ENCODE data around the gene CEND1. TPM values are rescaled to one million over a fixed set of nuclear protein-coding genes. Genes with fewer than 3 reads are reported as not detected.
A peak's percentile ranks its signal among the peaks of the same experiment; 100 is the strongest.

The CEND1 gene
- total RNA-seq, 1 donor from 2014 or later: 0.27 TPM

DNA sequence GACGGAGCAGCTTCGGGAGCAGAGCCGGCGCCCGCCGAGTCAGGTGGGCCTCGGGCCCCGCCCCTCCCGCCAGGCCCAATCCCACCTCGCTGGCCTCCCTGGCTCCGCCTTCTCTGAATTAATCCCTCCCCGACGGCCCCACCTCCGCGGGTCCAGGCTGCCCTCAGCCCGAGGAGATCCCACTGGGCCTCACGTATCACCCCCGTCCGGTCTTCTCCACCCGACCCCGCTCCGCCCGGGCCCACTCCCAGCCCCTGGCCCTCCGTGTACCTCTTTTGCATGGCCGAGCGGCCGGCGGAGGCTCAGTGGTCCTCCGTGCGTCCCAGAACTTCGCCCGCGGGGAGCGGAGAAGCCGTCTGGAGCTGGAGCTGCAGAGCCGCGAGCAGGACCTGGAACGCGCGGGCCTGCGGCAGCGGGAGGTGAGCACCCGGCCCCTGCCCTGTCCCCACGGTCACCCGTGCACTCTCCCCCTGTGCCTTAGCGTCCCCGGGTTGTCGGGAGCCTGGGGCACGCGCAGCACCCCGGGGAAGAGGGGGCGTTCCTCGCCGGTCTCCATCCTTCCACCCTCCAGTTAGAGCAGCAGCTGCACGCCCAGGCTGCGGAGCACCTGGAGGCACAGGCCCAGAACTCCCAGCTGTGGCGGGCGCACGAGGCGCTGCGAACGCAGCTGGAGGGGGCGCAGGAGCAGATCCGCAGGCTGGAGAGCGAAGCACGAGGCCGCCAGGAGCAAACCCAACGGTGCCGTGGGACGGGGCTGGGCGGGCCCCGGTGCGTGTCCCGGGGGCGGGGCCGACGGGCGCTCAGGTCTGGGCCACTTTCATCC lies 40.6 kb upstream of the CEND1 start:
- peak; percentile 65 for ATAC-seq (ENCODE audit: low read depth)
- ChIA-PET CTCF (no interaction called here), POLR2A (interaction anchor here (1.0 to 8.3 kb wide), 7 partner anchors 10 to 22 kb away, joined by 3 to 104 read pairs (median 4); partner anchors contain the start of genes PNPLA2, POLR2L, RPLP2 and TSPAN4)
- TF ChIP-seq, protein P1, sequence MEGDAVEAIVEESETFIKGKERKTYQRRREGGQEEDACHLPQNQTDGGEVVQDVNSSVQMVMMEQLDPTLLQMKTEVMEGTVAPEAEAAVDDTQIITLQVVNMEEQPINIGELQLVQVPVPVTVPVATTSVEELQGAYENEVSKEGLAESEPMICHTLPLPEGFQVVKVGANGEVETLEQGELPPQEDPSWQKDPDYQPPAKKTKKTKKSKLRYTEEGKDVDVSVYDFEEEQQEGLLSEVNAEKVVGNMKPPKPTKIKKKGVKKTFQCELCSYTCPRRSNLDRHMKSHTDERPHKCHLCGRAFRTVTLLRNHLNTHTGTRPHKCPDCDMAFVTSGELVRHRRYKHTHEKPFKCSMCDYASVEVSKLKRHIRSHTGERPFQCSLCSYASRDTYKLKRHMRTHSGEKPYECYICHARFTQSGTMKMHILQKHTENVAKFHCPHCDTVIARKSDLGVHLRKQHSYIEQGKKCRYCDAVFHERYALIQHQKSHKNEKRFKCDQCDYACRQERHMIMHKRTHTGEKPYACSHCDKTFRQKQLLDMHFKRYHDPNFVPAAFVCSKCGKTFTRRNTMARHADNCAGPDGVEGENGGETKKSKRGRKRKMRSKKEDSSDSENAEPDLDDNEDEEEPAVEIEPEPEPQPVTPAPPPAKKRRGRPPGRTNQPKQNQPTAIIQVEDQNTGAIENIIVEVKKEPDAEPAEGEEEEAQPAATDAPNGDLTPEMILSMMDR (IDR thresholded peaks at IDR 0.05): no peak
- Mint-ChIP-seq H3K4me1 (peaks cover 52% of the 10 kb centered on the region), H3K9me3 (no peaks in the 10 kb centered on the region), H3K4me3 (peak overlapping the region; percentile 71), H3K36me3 (ENCODE audit: low read depth) (peaks cover under 1% of the 10 kb centered on the region), H3K27ac (no peak overlapping the region), H3K27me3 (peaks cover 6% of the 10 kb centered on the region)
- peak; percentile 71 for DNase-seq
- intact Hi-C loops (cut with micrococcal nuclease): loop anchor here (1.0 to 5.0 kb wide), 3 partner anchors 10 to 33 kb away; partner anchors contain the start of genes RPLP2 and SLC25A22

DNA sequence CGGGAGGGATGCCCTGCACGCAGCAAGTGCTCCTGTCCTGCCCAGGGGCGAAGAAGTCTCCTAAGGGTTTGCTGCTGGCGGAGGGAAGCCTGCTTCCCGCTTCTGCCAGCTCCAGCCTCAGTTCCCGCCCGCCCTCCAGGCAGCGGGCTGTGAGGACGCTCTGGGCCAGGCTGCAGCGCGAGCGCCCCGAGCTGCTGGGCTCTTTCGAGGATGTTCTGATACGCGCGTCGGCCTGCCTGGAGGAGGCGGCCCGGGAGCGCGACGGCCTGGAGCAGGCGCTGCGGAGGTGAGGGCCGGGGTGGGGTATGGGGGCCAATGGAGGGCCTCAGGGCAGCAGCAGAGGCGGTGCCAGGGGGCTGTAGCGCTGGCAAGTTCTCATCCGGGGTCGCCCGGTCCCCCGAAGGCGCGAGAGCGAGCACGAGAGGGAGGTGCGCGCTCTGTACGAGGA lies 40.0 kb upstream of the CEND1 start:
- Mint-ChIP-seq H3K27me3 (peaks cover 6% of the 10 kb centered on the region), H3K4me3 (peak overlapping the region; percentile 71), H3K27ac (no peak overlapping the region), H3K4me1 (peaks cover 52% of the 10 kb centered on the region), H3K36me3 (ENCODE audit: low read depth) (peaks cover 7% of the 10 kb centered on the region), H3K9me3 (no peaks in the 10 kb centered on the region)
- intact Hi-C loops (cut with micrococcal nuclease): loop anchor here (1.0 to 5.0 kb wide), 3 partner anchors 10 to 33 kb away; partner anchors contain the start of genes RPLP2 and SLC25A22
- CTCF ChIA-PET: no interaction called here
- ATAC-seq (ENCODE audit: low read depth): peak; percentile 10
- no peak for DNase-seq
- TF ChIP-seq, protein P1 (IDR thresholded peaks at IDR 0.05): no peak
- POLR2A ChIA-PET: interaction anchor here (1.0 to 8.3 kb wide), 4 partner anchors 11 to 22 kb away, joined by 4 to 104 read pairs (median 7); partner anchors contain the start of genes PNPLA2, POLR2L and TSPAN4

DNA sequence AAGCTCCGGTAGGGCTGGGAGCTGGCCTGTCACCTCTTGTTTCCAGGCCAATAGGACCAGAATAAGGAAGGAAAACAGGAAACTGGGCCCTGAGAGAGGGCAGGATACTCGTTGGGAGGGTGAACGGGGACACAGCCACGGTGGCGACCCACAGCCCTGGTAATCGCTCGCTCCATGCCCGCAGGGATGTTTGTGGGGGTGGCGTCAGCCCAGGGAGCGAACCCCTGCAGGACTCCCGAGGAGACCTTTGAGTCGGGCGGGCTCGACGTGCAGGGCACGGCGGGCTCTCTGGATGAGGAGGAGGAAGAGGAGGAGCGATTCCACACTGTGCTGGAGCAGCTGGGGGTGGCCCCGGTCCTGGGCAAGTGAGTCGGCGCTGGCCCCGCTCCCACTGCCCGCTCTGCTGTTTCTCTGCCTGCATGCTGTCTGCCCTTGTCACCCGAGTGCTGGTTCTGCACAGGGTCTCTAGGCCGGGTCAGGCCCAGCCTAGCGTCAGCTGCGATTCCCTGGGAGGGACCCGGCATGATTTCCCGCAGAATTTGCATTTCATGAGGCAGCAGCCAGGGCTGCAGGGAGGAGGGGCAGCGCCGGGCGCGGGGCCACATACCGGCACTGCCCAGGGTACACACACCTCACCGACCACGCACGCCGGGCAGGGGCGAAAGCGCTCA lies 39.4 kb upstream of the CEND1 start:
- CTCF ChIA-PET: no interaction called here

DNA sequence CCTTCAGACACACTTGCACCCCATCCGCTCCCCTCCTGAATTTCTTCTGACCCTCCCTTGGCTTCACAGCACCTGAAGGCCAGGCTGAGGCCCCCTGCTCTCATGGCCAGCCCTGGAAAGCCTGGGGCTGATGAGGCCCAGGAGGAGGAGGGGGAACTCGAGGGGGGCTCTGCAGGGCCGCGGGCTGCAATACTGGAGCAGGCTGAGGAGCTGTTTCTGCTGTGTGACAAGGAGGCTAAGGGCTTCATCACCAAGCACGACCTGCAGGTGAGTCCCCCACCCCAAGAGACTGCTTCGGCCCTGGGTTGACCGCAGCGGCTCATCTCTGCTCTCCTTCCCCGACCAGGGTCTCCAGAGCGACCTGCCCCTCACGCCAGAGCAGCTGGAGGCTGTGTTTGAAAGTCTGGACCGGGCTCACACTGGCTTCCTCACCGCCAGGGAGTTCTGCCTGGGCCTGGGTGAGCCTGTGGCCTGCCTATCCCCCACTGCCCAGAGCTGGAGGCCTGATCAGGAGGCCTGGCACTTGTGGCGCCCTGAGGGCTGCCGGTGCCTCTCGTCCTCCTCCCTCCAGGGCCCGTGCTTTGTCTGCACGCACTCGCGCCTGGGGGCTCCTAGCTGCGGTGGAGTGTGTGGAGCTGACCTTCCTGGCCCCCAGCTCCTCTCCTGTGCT lies 38.8 kb upstream of the CEND1 start:
- DNase-seq (no peak), ATAC-seq (ENCODE audit: low read depth) (no peak)
- Mint-ChIP-seq H3K27me3 (peaks cover 3% of the 10 kb centered on the region), H3K9me3 (no peaks in the 10 kb centered on the region), H3K4me3 (peak overlapping the region; percentile 71), H3K4me1 (peaks cover 44% of the 10 kb centered on the region), H3K27ac (no peak overlapping the region), H3K36me3 (ENCODE audit: low read depth) (peaks cover 14% of the 10 kb centered on the region)
- ChIA-PET POLR2A (interaction anchor here (0.5 to 8.3 kb wide), 8 partner anchors 10 to 81 kb away, joined by 3 to 104 read pairs (median 4); partner anchors contain the start of genes PNPLA2, POLR2L, RPLP2 and TSPAN4), CTCF (no interaction called here)
- TF ChIP-seq, protein P1 (IDR thresholded peaks at IDR 0.05): no peak
- intact Hi-C loops (cut with micrococcal nuclease): no loop called here

More for the DNA sequence above, 39.4 kb upstream of the CEND1 start:
- peak overlapping the region; percentile 71 for H3K4me3 Mint-ChIP-seq
- H3K9me3 Mint-ChIP-seq: no peaks in the 10 kb centered on the region
- H3K36me3 Mint-ChIP-seq (ENCODE audit: low read depth): peaks cover 9% of the 10 kb centered on the region
- POLR2A ChIA-PET: interaction anchor here (0.5 to 8.3 kb wide), 6 partner anchors 11 to 80 kb away, joined by 4 to 104 read pairs (median 4); partner anchors contain the start of genes PNPLA2, POLR2L, RPLP2 and TSPAN4
- DNase-seq (no peak), ATAC-seq (ENCODE audit: low read depth) (no peak)
- H3K27ac Mint-ChIP-seq: no peak overlapping the region
- intact Hi-C loops (cut with micrococcal nuclease): no loop called here
- H3K27me3 Mint-ChIP-seq: peaks cover 6% of the 10 kb centered on the region
- peaks cover 51% of the 10 kb centered on the region for H3K4me1 Mint-ChIP-seq
- TF ChIP-seq, protein P1 (IDR thresholded peaks at IDR 0.05): no peak
